GM12878 (cell line): Measurements from ENCODE around the gene MACROD2. TPM values are rescaled to one million over a fixed set of nuclear protein-coding genes. Genes with fewer than 3 reads are reported as not detected.

Source experiments
- ATAC-seq: fragments of 200-7000 bp; cut with Tn5 transposase; 3 replicates; pipeline ENCODE4 v1.9.1; 2020; ENCODE audit warnings: mild to moderate bottlenecking, moderate library complexity
- BruUV-seq: library from RNA; stranded (reverse); fragments of 400-500 nt; replicated peaks from 2 replicates; lab custom pipeline; 2021; lab: Mats Ljungman, UMichigan
- CTCF ChIA-PET: fragments of 300-600 bp; sonication (Branson Sonifier 250); formaldehyde crosslinking; extraction: SDS; loops from one replicate; lab custom pipeline; 2021; ENCODE audit warnings: inconsistent platforms; lab: Yijun Ruan, JAX
- POLR2A ChIA-PET: fragments of 350-600 bp; formaldehyde crosslinking; extraction: SDS; loops from one replicate; lab custom pipeline; 2021; ENCODE audit warnings: inconsistent platforms; lab: Charles Lee
- RAD21 ChIA-PET: fragments of 300-600 bp; sonication (Branson Sonifier 250); formaldehyde crosslinking; loops from one replicate; lab custom pipeline; 2023; ENCODE audit warnings: antibody characterized with exemption; ENCODE audit not compliant: unreplicated experiment; lab: Charles Lee
- SMC1A ChIA-PET: fragments of 300-600 bp; sonication (Branson Sonifier 250); formaldehyde crosslinking; loops from one replicate; lab custom pipeline; 2023; ENCODE audit not compliant: unreplicated experiment, uncharacterized antibody; lab: Charles Lee
- DNase-seq: peaks from one replicate; pipeline ENCODE4 v3.0.0-alpha.2; 2011; ENCODE audit warnings: low read depth, low spot score
- FAIRE-seq: peaks from 3 replicates; lab custom pipeline; 2011; peaks lifted over from hg19 to GRCh38; lab: Jason Lieb, UNC
- H2AFZ ChIP-seq: 2 replicates; pipeline ENCODE4 v1.6.0; 2011; ENCODE audit warnings: low read depth, low read length, control low read depth; ENCODE audit not compliant: control insufficient read depth
- H3K27ac ChIP-seq: 2 replicates; pipeline ENCODE4 v1.5.1; 2011; ENCODE audit warnings: control low read depth; ENCODE audit not compliant: control insufficient read depth, insufficient read depth
- H3K27me3 ChIP-seq, 2 experiments: replicated peaks in 1 of 2; 2 replicates each; pipeline versions ENCODE4 v1.6.0 to v1.6.1; 2011; ENCODE audit warnings: low read length in 1 of 2; ENCODE audit not compliant: control insufficient read depth in 2 of 2, insufficient read depth in 2 of 2
- H3K36me3 ChIP-seq, 2 experiments: 2 replicates each; pipeline ENCODE4 v1.5.1; 2011; ENCODE audit warnings: low read length in 1 of 2; ENCODE audit not compliant: control insufficient read depth in 2 of 2, insufficient read depth in 2 of 2
- H3K4me1 ChIP-seq: 2 replicates; pipeline ENCODE4 v1.6.1; 2011; ENCODE audit warnings: mild to moderate bottlenecking, low read length, moderate library complexity, mixed read lengths; ENCODE audit not compliant: control insufficient read depth, insufficient read depth
- H3K4me2 ChIP-seq: 2 replicates; pipeline ENCODE4 v1.6.0; 2011; ENCODE audit warnings: control low read depth; ENCODE audit not compliant: control insufficient read depth, insufficient read depth
- H3K4me3 ChIP-seq: fragments of 200-600 bp; sonication (generic); 2 replicates; pipeline ENCODE4 v1.5.1; 2016
- H3K79me2 ChIP-seq: 2 replicates; pipeline ENCODE4 v1.6.0; 2011; ENCODE audit warnings: low read length; ENCODE audit not compliant: control insufficient read depth, insufficient read depth
- H3K9ac ChIP-seq: 2 replicates; pipeline ENCODE4 v1.8.0; 2011; ENCODE audit warnings: low read length, control low read depth, mixed read lengths; ENCODE audit not compliant: control insufficient read depth, insufficient read depth
- H3K9me3 ChIP-seq: replicated peaks from 3 replicates; pipeline ENCODE4 v1.5.1; 2011; ENCODE audit warnings: mild to moderate bottlenecking, low read length; ENCODE audit not compliant: control insufficient read depth, insufficient read depth
- H4K20me1 ChIP-seq: 2 replicates; pipeline ENCODE4 v1.6.0; 2011; ENCODE audit not compliant: control insufficient read depth, insufficient read depth
- BACH1 ChIP-seq: fragments of 450-650 bp; IDR thresholded peaks from 2 replicates; pipeline ENCODE4 v1.6.1; 2017; ENCODE audit warnings: mild to moderate bottlenecking, borderline replicate concordance
- BMI1 ChIP-seq: fragments of 450-650 bp; IDR thresholded peaks from 2 replicates; pipeline ENCODE4 v1.6.1; 2016; ENCODE audit warnings: mild to moderate bottlenecking, moderate library complexity, borderline replicate concordance
- BRCA1 ChIP-seq: IDR thresholded peaks from 2 replicates; pipeline ENCODE4 v1.6.1; 2011; ENCODE audit warnings: low read depth, low read length, improper control_type of control experiment
- EZH2 ChIP-seq: IDR thresholded peaks from 2 replicates; pipeline ENCODE4 v1.6.1; 2012; ENCODE audit warnings: low read depth, mild to moderate bottlenecking, control low read depth, inconsistent platforms, low read length, borderline replicate concordance; ENCODE audit not compliant: control insufficient read depth
- MYB ChIP-seq: fragments of 150-350 bp; IDR thresholded peaks from 2 replicates; pipeline ENCODE4 v1.6.1; 2014; ENCODE audit warnings: mild to moderate bottlenecking, low read depth, low read length, borderline replicate concordance
- SPI1 ChIP-seq: IDR thresholded peaks from 2 replicates; pipeline ENCODE4 v1.6.1; 2011; ENCODE audit warnings: low read depth, mild to moderate bottlenecking, low read length, moderate library complexity, borderline replicate concordance; ENCODE audit not compliant: insufficient read depth
- TBL1XR1 ChIP-seq: IDR thresholded peaks from 2 replicates; pipeline ENCODE4 v1.6.1; 2012; ENCODE audit warnings: low read depth, low read length, improper control_type of control experiment
- TCF3 ChIP-seq: IDR thresholded peaks from 2 replicates; pipeline ENCODE4 v1.6.1; 2012; ENCODE audit warnings: low read depth, mild to moderate bottlenecking, low read length, borderline replicate concordance; ENCODE audit not compliant: insufficient read depth
- ZNF217 ChIP-seq: fragments of 450-650 bp; IDR thresholded peaks from 2 replicates; pipeline ENCODE4 v1.6.1; 2017; ENCODE audit warnings: antibody characterized with exemption, mild to moderate bottlenecking
- in situ Hi-C: fragments of 300-500 bp; cut with MboI; formaldehyde crosslinking; loops from 9 replicates; pipeline ENCODE4 v1.14.3; 2018; ENCODE audit warnings: mixed read lengths
- intact Hi-C: fragments of 100-400 bp; cut with micrococcal nuclease; formaldehyde crosslinking; loops from one replicate; pipeline ENCODE4 v1.14.2; 2022; ENCODE audit not compliant: unreplicated experiment
- polyA plus RNA-seq, 11 experiments: library from polyadenylated mRNA; depleted of rRNA in 4 of 11; unstranded in 6 of 11; stranded (reverse) in 5 of 11; fragments of >200 nt; fragmentation: Nextera tagmentation in 4 of 11; fragmentation: Illumina TruSeq in 1 of 11; extraction: Ambion mirVana in 4 of 11; extraction: Trizol in 1 of 11; gene quantifications; 1 replicate in 1 of 11; 2 replicates in 10 of 11; pipeline versions ENCODE4 v1.2.1 to v1.2.3, GENCODE V29; 2011 to 2016; ENCODE audit warnings: inconsistent platforms in 2 of 11, missing spikeins in 2 of 11, low read depth in 1 of 11
- total RNA-seq, 4 experiments: library from RNA; depleted of rRNA in 3 of 4; stranded (reverse); fragments of >200 nt in 3 of 4; fragmentation: Illumina TruSeq in 1 of 4; extraction: Trizol in 1 of 4; gene quantifications; 2 replicates each; pipeline versions ENCODE4 v1.2.1 to v1.2.3, GENCODE V29; 2013 to 2021
- TF ChIP-seq, protein P1 (sequence below): fragments of 450-650 bp; IDR thresholded peaks from 2 replicates; pipeline ENCODE4 v1.6.1; 2017; ENCODE audit warnings: antibody characterized with exemption, mild to moderate bottlenecking, moderate library complexity
- TF ChIP-seq, protein P2 (sequence below): fragments of 450-650 bp; formaldehyde crosslinking; IDR thresholded peaks from 2 replicates; pipeline ENCODE4 v1.5.0; 2022; ENCODE audit warnings: mild to moderate bottlenecking, missing genetic modification characterization
- TF ChIP-seq, protein P3 (sequence below): IDR thresholded peaks from 2 replicates; pipeline ENCODE4 v1.6.1; 2011; ENCODE audit warnings: borderline replicate concordance, low read depth, mild to moderate bottlenecking, moderate library complexity, mixed read lengths, low read length; ENCODE audit not compliant: insufficient read depth; ENCODE audit errors: extremely low read length
- TF ChIP-seq, protein P4 (sequence below): IDR thresholded peaks from 2 replicates; pipeline ENCODE4 v1.6.1; 2012; ENCODE audit warnings: mild to moderate bottlenecking, low read depth, low read length

MACROD2 gene
- total and polyA plus RNA-seq, 10 of the 15 experiments (the other 5 are each of a cell fraction or from before 2014, with no cell fraction given) = 1.1 to 21.5 (median 2.2) TPM

DNA sequence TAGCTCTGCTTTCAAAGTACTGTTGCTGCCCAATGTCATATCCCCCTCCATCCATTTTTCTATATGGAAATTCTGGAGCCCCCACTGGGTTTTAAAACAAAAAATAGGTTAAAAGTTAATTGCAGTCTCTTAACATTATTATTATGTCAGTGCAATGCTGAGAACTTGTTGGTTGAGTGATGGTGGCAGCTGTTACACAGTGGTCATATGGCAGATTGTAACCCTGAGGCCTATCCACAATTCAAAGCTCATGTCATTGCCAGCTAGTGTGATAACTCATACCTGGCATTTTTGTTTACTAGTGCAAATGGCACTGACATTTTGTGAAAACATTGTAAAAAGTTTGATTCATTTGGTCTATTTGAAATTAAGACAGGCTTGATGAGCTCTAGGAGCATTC is 647.8 kb downstream of the MACROD2 start:
- Histone ChIP-seq H3K9ac (no peak overlapping the region), H3K27ac (no peak overlapping the region), H3K27me3 (no peaks in the 10 kb centered on the region), H3K4me1 (no peaks in the 10 kb centered on the region), H4K20me1 (no peaks in the 10 kb centered on the region), H3K36me3 (no peaks in the 10 kb centered on the region), H3K9me3 (no peaks in the 10 kb centered on the region; the same call in 2 of the 3 replicates), H2AFZ (no peak overlapping the region), H3K4me2 (no peak overlapping the region), H3K79me2 (no peaks in the 10 kb centered on the region), H3K4me3 (no peak overlapping the region)
- DNase-seq (no peak), ATAC-seq (no peak), FAIRE-seq (no peak)
- POLR2A ChIA-PET = interaction anchor here (0.9 kb wide), 1 partner anchor 25 kb away, joined by 3 read pairs; no protein-coding TSS in a partner anchor
- RAD21 ChIA-PET = interaction anchor here (0.7 kb wide), 1 partner anchor 127 kb away, joined by 3 read pairs; no protein-coding TSS in a partner anchor
- in situ Hi-C loops = no loop called here
- SMC1A ChIA-PET = interaction anchor here (0.7 kb wide), 1 partner anchor 80 kb away, joined by 3 read pairs; no protein-coding TSS in a partner anchor
- intact Hi-C loops = no loop called here
- CTCF ChIA-PET = no interaction called here
- no TSS peak for BruUV-seq
- no peak for TF ChIP-seq BRCA1
- TF ChIP-seq SPI1 = no peak
- TF ChIP-seq BACH1 = no peak
- TF ChIP-seq, protein P1, sequence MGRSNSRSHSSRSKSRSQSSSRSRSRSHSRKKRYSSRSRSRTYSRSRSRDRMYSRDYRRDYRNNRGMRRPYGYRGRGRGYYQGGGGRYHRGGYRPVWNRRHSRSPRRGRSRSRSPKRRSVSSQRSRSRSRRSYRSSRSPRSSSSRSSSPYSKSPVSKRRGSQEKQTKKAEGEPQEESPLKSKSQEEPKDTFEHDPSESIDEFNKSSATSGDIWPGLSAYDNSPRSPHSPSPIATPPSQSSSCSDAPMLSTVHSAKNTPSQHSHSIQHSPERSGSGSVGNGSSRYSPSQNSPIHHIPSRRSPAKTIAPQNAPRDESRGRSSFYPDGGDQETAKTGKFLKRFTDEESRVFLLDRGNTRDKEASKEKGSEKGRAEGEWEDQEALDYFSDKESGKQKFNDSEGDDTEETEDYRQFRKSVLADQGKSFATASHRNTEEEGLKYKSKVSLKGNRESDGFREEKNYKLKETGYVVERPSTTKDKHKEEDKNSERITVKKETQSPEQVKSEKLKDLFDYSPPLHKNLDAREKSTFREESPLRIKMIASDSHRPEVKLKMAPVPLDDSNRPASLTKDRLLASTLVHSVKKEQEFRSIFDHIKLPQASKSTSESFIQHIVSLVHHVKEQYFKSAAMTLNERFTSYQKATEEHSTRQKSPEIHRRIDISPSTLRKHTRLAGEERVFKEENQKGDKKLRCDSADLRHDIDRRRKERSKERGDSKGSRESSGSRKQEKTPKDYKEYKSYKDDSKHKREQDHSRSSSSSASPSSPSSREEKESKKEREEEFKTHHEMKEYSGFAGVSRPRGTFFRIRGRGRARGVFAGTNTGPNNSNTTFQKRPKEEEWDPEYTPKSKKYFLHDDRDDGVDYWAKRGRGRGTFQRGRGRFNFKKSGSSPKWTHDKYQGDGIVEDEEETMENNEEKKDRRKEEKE = no peak
- TF ChIP-seq, protein P2, sequence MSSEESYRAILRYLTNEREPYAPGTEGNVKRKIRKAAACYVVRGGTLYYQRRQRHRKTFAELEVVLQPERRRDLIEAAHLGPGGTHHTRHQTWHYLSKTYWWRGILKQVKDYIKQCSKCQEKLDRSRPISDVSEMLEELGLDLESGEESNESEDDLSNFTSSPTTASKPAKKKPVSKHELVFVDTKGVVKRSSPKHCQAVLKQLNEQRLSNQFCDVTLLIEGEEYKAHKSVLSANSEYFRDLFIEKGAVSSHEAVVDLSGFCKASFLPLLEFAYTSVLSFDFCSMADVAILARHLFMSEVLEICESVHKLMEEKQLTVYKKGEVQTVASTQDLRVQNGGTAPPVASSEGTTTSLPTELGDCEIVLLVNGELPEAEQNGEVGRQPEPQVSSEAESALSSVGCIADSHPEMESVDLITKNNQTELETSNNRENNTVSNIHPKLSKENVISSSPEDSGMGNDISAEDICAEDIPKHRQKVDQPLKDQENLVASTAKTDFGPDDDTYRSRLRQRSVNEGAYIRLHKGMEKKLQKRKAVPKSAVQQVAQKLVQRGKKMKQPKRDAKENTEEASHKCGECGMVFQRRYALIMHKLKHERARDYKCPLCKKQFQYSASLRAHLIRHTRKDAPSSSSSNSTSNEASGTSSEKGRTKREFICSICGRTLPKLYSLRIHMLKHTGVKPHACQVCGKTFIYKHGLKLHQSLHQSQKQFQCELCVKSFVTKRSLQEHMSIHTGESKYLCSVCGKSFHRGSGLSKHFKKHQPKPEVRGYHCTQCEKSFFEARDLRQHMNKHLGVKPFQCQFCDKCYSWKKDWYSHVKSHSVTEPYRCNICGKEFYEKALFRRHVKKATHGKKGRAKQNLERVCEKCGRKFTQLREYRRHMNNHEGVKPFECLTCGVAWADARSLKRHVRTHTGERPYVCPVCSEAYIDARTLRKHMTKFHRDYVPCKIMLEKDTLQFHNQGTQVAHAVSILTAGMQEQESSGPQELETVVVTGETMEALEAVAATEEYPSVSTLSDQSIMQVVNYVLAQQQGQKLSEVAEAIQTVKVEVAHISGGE (CRISPR knock-in tag) = no peak
- no peak for TF ChIP-seq TBL1XR1
- TF ChIP-seq, protein P3, sequence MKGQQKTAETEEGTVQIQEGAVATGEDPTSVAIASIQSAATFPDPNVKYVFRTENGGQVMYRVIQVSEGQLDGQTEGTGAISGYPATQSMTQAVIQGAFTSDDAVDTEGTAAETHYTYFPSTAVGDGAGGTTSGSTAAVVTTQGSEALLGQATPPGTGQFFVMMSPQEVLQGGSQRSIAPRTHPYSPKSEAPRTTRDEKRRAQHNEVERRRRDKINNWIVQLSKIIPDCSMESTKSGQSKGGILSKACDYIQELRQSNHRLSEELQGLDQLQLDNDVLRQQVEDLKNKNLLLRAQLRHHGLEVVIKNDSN = no peak
- no peak for TF ChIP-seq MYB
- TF ChIP-seq TCF3 = no peak
- TF ChIP-seq EZH2 = no peak
- no peak for TF ChIP-seq BMI1
- no peak for TF ChIP-seq ZNF217
- TF ChIP-seq, protein P4, sequence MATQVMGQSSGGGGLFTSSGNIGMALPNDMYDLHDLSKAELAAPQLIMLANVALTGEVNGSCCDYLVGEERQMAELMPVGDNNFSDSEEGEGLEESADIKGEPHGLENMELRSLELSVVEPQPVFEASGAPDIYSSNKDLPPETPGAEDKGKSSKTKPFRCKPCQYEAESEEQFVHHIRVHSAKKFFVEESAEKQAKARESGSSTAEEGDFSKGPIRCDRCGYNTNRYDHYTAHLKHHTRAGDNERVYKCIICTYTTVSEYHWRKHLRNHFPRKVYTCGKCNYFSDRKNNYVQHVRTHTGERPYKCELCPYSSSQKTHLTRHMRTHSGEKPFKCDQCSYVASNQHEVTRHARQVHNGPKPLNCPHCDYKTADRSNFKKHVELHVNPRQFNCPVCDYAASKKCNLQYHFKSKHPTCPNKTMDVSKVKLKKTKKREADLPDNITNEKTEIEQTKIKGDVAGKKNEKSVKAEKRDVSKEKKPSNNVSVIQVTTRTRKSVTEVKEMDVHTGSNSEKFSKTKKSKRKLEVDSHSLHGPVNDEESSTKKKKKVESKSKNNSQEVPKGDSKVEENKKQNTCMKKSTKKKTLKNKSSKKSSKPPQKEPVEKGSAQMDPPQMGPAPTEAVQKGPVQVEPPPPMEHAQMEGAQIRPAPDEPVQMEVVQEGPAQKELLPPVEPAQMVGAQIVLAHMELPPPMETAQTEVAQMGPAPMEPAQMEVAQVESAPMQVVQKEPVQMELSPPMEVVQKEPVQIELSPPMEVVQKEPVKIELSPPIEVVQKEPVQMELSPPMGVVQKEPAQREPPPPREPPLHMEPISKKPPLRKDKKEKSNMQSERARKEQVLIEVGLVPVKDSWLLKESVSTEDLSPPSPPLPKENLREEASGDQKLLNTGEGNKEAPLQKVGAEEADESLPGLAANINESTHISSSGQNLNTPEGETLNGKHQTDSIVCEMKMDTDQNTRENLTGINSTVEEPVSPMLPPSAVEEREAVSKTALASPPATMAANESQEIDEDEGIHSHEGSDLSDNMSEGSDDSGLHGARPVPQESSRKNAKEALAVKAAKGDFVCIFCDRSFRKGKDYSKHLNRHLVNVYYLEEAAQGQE = no peak
